HCT116 (cell line): ENCODE data around the gene RASGRF1. TPM values are rescaled to one million over a fixed set of nuclear protein-coding genes. Genes with fewer than 3 reads are reported as not detected.

Experiments
- ATAC-seq: fragments of 200-7000 bp; cut with Tn5 transposase; 2 replicates; pipeline ENCODE4 v1.9.1; 2020; ENCODE audit warnings: mild to moderate bottlenecking, moderate library complexity
- BruUV-seq: library from RNA; stranded (reverse); fragments of 400-500 nt; replicated peaks from 2 replicates; lab custom pipeline; 2021; lab: Mats Ljungman, UMichigan
- CTCF ChIA-PET: fragments of 300-600 bp; sonication (Branson Sonifier 250); formaldehyde crosslinking; loops from one replicate; lab custom pipeline; 2021; ENCODE audit warnings: antibody characterized with exemption; lab: Charles Lee
- POLR2A ChIA-PET: fragments of 300-600, 350-600 bp; sonication (Branson Sonifier 250); formaldehyde crosslinking; loops from one replicate; lab custom pipeline; 2021; ENCODE audit warnings: antibody characterized with exemption; lab: Charles Lee
- RAD21 ChIA-PET, 2 experiments: fragments of 300-600 bp; sonication (Branson Sonifier 250); formaldehyde crosslinking; loops; one replicate each; lab custom pipeline; 2023; ENCODE audit warnings: low total read pairs in 2 of 2; ENCODE audit not compliant: uncharacterized antibody in 2 of 2, unreplicated experiment in 2 of 2, low non-redundant PET in 1 of 2; lab: Charles Lee
- DNase-seq: peaks from one replicate; pipeline ENCODE4 v3.0.0-alpha.2; 2010; ENCODE audit warnings: low read depth, low spot score
- H2AFZ ChIP-seq: fragments of 200-600 bp; shearing (Covaris generic), sonication (generic); 2 replicates; pipeline ENCODE4 v1.6.1; 2017; ENCODE audit warnings: low read depth, mixed run types, mixed read lengths, antibody characterized with exemption, low read length; ENCODE audit not compliant: poor library complexity, severe bottlenecking
- H3K27ac ChIP-seq: 2 replicates; pipeline ENCODE4 v1.5.1; 2012; ENCODE audit warnings: low read depth, low read length
- H3K27me3 ChIP-seq: fragments of 200-600 bp; sonication (generic); 2 replicates; pipeline ENCODE4 v1.6.1; 2016; ENCODE audit warnings: mixed run types, low read length, mixed read lengths; ENCODE audit not compliant: insufficient read depth
- H3K36me3 ChIP-seq, 2 experiments: fragments of 200-500 bp in 1 of 2; fragments of 200-600 bp in 1 of 2; sonication (Bioruptor generic) in 1 of 2; sonication (generic) in 1 of 2; 2 replicates each; pipeline versions ENCODE4 v1.5.1 to v1.6.1; 2014 to 2016; ENCODE audit warnings: low read length in 2 of 2, inconsistent platforms in 1 of 2, mixed read lengths in 1 of 2, mixed run types in 1 of 2; ENCODE audit not compliant: insufficient read depth in 2 of 2, control insufficient read depth in 1 of 2
- H3K4me1 ChIP-seq, 2 experiments: fragments of 200-600 bp in 1 of 2; sonication (generic) in 1 of 2; 2 replicates each; pipeline versions ENCODE4 v1.5.1 to v1.6.1; 2012 to 2017; ENCODE audit warnings: low read length in 2 of 2, inconsistent platforms in 1 of 2, mild to moderate bottlenecking in 1 of 2, mixed read lengths in 1 of 2, mixed run types in 1 of 2, moderate library complexity in 1 of 2; ENCODE audit not compliant: insufficient read depth in 2 of 2, control insufficient read depth in 1 of 2
- H3K4me2 ChIP-seq: fragments of 200-600 bp; sonication (generic); 2 replicates; pipeline ENCODE4 v1.6.1; 2017; ENCODE audit warnings: mixed run types, low read length, mixed read lengths
- H3K4me3 ChIP-seq, 2 experiments: fragments of 200-600 bp in 1 of 2; sonication (generic) in 1 of 2; replicated peaks in 1 of 2; 2 replicates each; pipeline ENCODE4 v1.5.1; 2011 to 2016; ENCODE audit warnings: low read length in 2 of 2, control low read depth in 1 of 2, low read depth in 1 of 2, mild to moderate bottlenecking in 1 of 2, mixed read lengths in 1 of 2, mixed run types in 1 of 2
- H3K79me2 ChIP-seq: fragments of 200-600 bp; sonication (generic); 2 replicates; pipeline ENCODE4 v1.6.1; 2017; ENCODE audit warnings: mild to moderate bottlenecking, mixed run types, low read length, moderate library complexity, mixed read lengths; ENCODE audit not compliant: insufficient read depth
- H3K9ac ChIP-seq: fragments of 200-600 bp; sonication (generic); 2 replicates; pipeline ENCODE4 v1.6.1; 2016; ENCODE audit warnings: low read length, mixed read lengths
- H3K9me2 ChIP-seq: fragments of 200-600 bp; sonication (generic), shearing (Covaris generic); 2 replicates; pipeline ENCODE4 v1.6.1; 2017; ENCODE audit warnings: mixed run types, mild to moderate bottlenecking, moderate library complexity; ENCODE audit not compliant: insufficient read depth
- H3K9me3 ChIP-seq, 2 experiments: fragments of 200-500 bp in 1 of 2; fragments of 200-600 bp in 1 of 2; sonication (Bioruptor generic) in 1 of 2; sonication (generic) in 1 of 2; 2 replicates each; pipeline ENCODE4 v1.6.1; 2014 to 2017; ENCODE audit warnings: low read length in 2 of 2, mixed read lengths in 2 of 2, inconsistent platforms in 1 of 2, low read depth in 1 of 2, mild to moderate bottlenecking in 1 of 2, mixed run types in 1 of 2, moderate library complexity in 1 of 2; ENCODE audit not compliant: control insufficient read depth in 1 of 2, insufficient read depth in 1 of 2
- H4K20me1 ChIP-seq: fragments of 200-600 bp; sonication (generic), shearing (Covaris generic); 2 replicates; pipeline ENCODE4 v1.6.1; 2017; ENCODE audit warnings: mixed run types, mild to moderate bottlenecking, moderate library complexity; ENCODE audit not compliant: insufficient read depth
- ATF3 ChIP-seq: IDR thresholded peaks from 2 replicates; pipeline ENCODE4 v1.6.1; 2012
- CBX3 ChIP-seq: IDR thresholded peaks from 2 replicates; pipeline ENCODE4 v1.6.1; 2012; ENCODE audit warnings: low read depth
- CEBPB ChIP-seq: IDR thresholded peaks from 2 replicates; pipeline ENCODE4 v1.6.1; 2012; ENCODE audit warnings: low read depth
- EGR1 ChIP-seq: IDR thresholded peaks from 2 replicates; pipeline ENCODE4 v1.6.1; 2012; ENCODE audit warnings: low read depth
- EZH2 ChIP-seq: fragments of 200-600 bp; sonication (generic); IDR thresholded peaks from 2 replicates; pipeline ENCODE4 v1.6.1; 2017; ENCODE audit warnings: antibody characterized with exemption, mixed run types
- EZH2phosphoT487 ChIP-seq: fragments of 200-600 bp; IDR thresholded peaks from 2 replicates; pipeline ENCODE4 v1.6.1; 2018; ENCODE audit warnings: antibody characterized with exemption, borderline replicate concordance
- FOSL1 ChIP-seq: IDR thresholded peaks from 2 replicates; pipeline ENCODE4 v1.6.1; 2012; ENCODE audit warnings: low read depth
- JUND ChIP-seq: IDR thresholded peaks from 2 replicates; pipeline ENCODE4 v1.6.1; 2012
- POLR2AphosphoS5 ChIP-seq: IDR thresholded peaks from 2 replicates; pipeline ENCODE4 v1.6.1; 2011; ENCODE audit warnings: mild to moderate bottlenecking, low read depth, low read length, moderate library complexity
- SIN3A ChIP-seq: IDR thresholded peaks from 2 replicates; pipeline ENCODE4 v1.6.1; 2012; ENCODE audit warnings: low read depth
- SP1 ChIP-seq: IDR thresholded peaks from 2 replicates; pipeline ENCODE4 v1.6.1; 2012; ENCODE audit warnings: low read depth
- YY1 ChIP-seq: IDR thresholded peaks from 2 replicates; pipeline ENCODE4 v1.6.1; 2011; ENCODE audit warnings: low read length, low read depth, moderate library complexity, mild to moderate bottlenecking; ENCODE audit not compliant: insufficient replicate concordance; ENCODE audit errors: extremely low read depth
- ZFX ChIP-seq: fragments of 450-650 bp; IDR thresholded peaks from 2 replicates; pipeline ENCODE4 v1.6.1; 2017
- ZNF274 ChIP-seq: fragments of 200-500 bp; sonication (Bioruptor generic); IDR thresholded peaks from 2 replicates; pipeline ENCODE4 v1.6.1; 2014; ENCODE audit warnings: mild to moderate bottlenecking, low read depth, low read length, inconsistent platforms
- intact Hi-C: fragments of 100-400 bp; cut with micrococcal nuclease; formaldehyde crosslinking; loops from 2 replicates; pipeline ENCODE4 v1.10.0; 2022
- total RNA-seq: library from RNA; stranded (reverse); gene quantifications from one replicate; pipeline ENCODE4 v1.2.1, GENCODE V29; 2021; ENCODE audit not compliant: unreplicated experiment
- TF ChIP-seq, protein P1 (sequence below): IDR thresholded peaks from 2 replicates; pipeline ENCODE4 v1.6.1; 2011; ENCODE audit warnings: mild to moderate bottlenecking, low read length, moderate library complexity; ENCODE audit not compliant: insufficient replicate concordance; ENCODE audit errors: extremely low read depth
- TF ChIP-seq, protein P2 (sequence below): IDR thresholded peaks from 2 replicates; pipeline ENCODE4 v1.6.1; 2012
- TF ChIP-seq, protein P3 (sequence below): IDR thresholded peaks from 2 replicates; pipeline ENCODE4 v1.6.1; 2012; ENCODE audit warnings: low read depth

RASGRF1 gene
- total RNA-seq, 1 experiment from 2014 or later = 2.4 TPM

- Histone ChIP-seq H3K9ac (no peak overlapping the region), H3K27ac (no peak overlapping the region), H3K4me2 (no peak overlapping the region), H3K4me1 (peaks cover 7 to 12% of the 10 kb centered on the region in 2 experiments), H3K36me3 (no peaks in the 10 kb centered on the region), H4K20me1 (no peaks in the 10 kb centered on the region), H3K27me3 (no peaks in the 10 kb centered on the region), H2AFZ (no peak overlapping the region), H3K4me3 (no peak overlapping the region), H3K79me2 (no peaks in the 10 kb centered on the region), H3K9me3 (no peaks in the 10 kb centered on the region), H3K9me2 (no peaks in the 10 kb centered on the region)
- intact Hi-C loops = no loop called here
- ChIA-PET POLR2A (no interaction called here), RAD21 (no interaction called here), CTCF (no interaction called here)
- no TSS peak for BruUV-seq
- ATAC-seq (no peak), DNase-seq (no peak)
- TF ChIP-seq, protein P1, sequence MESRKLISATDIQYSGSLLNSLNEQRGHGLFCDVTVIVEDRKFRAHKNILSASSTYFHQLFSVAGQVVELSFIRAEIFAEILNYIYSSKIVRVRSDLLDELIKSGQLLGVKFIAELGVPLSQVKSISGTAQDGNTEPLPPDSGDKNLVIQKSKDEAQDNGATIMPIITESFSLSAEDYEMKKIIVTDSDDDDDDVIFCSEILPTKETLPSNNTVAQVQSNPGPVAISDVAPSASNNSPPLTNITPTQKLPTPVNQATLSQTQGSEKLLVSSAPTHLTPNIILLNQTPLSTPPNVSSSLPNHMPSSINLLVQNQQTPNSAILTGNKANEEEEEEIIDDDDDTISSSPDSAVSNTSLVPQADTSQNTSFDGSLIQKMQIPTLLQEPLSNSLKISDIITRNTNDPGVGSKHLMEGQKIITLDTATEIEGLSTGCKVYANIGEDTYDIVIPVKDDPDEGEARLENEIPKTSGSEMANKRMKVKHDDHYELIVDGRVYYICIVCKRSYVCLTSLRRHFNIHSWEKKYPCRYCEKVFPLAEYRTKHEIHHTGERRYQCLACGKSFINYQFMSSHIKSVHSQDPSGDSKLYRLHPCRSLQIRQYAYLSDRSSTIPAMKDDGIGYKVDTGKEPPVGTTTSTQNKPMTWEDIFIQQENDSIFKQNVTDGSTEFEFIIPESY = no peak
- no peak for TF ChIP-seq ZNF274
- TF ChIP-seq SP1 = no peak
- TF ChIP-seq CEBPB = no peak
- no peak for TF ChIP-seq YY1
- no peak for TF ChIP-seq FOSL1
- TF ChIP-seq EZH2 = no peak
- TF ChIP-seq, protein P2, sequence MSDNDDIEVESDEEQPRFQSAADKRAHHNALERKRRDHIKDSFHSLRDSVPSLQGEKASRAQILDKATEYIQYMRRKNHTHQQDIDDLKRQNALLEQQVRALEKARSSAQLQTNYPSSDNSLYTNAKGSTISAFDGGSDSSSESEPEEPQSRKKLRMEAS = no peak
- no peak for TF ChIP-seq JUND
- no peak for TF ChIP-seq POLR2AphosphoS5
- TF ChIP-seq ATF3 = no peak
- TF ChIP-seq ZFX = no peak
- no peak for TF ChIP-seq EGR1
- TF ChIP-seq, protein P3, sequence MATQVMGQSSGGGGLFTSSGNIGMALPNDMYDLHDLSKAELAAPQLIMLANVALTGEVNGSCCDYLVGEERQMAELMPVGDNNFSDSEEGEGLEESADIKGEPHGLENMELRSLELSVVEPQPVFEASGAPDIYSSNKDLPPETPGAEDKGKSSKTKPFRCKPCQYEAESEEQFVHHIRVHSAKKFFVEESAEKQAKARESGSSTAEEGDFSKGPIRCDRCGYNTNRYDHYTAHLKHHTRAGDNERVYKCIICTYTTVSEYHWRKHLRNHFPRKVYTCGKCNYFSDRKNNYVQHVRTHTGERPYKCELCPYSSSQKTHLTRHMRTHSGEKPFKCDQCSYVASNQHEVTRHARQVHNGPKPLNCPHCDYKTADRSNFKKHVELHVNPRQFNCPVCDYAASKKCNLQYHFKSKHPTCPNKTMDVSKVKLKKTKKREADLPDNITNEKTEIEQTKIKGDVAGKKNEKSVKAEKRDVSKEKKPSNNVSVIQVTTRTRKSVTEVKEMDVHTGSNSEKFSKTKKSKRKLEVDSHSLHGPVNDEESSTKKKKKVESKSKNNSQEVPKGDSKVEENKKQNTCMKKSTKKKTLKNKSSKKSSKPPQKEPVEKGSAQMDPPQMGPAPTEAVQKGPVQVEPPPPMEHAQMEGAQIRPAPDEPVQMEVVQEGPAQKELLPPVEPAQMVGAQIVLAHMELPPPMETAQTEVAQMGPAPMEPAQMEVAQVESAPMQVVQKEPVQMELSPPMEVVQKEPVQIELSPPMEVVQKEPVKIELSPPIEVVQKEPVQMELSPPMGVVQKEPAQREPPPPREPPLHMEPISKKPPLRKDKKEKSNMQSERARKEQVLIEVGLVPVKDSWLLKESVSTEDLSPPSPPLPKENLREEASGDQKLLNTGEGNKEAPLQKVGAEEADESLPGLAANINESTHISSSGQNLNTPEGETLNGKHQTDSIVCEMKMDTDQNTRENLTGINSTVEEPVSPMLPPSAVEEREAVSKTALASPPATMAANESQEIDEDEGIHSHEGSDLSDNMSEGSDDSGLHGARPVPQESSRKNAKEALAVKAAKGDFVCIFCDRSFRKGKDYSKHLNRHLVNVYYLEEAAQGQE = no peak
- TF ChIP-seq SIN3A = no peak
- TF ChIP-seq CBX3 = no peak
- TF ChIP-seq EZH2phosphoT487 = no peak
These were observed 116.2 kb downstream of the RASGRF1 start for GRCh38 chr15:78974272-78974918.
